HG02981 (cell line): ENCODE results near the gene PLEKHA8.
A peak's percentile ranks its signal among the peaks of the same experiment; 100 is the strongest.

Source experiments
- ATAC-seq: cut with Tn5 transposase; IDR thresholded peaks from one replicate; pipeline ENCODE4 v1.9.1; 2021; ENCODE audit warnings: mild to moderate bottlenecking, moderate library complexity; ENCODE audit not compliant: unreplicated experiment

The PLEKHA8 gene

DNA sequence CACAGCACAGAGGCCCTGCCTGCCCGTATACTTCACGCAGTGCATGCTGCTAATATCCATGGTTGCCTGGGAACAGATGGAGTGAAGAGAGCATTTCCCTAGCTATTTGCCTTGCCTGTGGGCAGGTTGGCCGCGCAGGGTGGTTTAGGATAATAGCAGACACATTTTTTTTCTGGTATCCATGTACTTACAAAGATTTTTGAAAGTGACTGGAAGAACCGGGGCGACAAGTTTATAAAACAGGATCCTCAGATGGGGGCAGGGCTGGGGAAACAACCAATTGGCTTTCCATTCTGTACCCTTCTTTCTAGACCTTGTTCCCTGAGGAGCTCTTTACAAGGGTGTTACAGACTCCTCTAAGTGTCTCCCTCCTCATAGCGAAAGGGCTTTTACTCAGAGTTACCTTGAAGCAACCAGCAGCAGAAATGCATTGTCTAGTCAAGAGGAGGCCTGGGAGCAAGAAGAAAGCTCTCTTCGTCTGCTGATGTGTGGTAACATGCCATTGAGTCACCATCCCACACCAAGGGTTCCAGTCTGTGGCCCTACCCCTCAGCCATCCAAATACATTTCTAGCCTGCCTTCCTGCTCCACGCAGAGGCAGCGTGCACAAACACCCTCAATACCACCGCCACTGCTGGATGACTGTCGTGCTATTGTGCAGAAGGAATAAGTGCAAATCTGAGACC is 138.1 kb downstream of the PLEKHA8 start:
- ATAC-seq = no peak

DNA sequence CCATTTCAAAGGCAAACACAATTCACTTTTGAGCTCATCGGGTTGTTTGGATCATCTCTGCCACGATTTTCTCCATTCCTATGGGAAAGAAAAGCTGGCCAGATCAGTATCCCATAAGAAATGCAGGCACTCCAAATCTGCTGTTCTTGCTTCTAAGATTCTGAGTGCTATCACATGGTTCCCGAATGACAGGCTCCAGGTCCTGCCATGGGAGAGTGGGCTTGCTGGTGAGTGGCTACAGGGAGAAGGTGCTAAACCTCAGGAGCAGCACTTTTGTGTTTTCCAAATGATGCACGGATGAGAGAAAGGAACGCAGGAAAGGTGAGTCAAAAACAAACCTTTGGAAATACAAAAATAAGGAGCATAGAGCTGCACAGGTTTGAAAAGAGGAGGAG is 138.6 kb downstream of the PLEKHA8 start:
- ATAC-seq = no peak

DNA sequence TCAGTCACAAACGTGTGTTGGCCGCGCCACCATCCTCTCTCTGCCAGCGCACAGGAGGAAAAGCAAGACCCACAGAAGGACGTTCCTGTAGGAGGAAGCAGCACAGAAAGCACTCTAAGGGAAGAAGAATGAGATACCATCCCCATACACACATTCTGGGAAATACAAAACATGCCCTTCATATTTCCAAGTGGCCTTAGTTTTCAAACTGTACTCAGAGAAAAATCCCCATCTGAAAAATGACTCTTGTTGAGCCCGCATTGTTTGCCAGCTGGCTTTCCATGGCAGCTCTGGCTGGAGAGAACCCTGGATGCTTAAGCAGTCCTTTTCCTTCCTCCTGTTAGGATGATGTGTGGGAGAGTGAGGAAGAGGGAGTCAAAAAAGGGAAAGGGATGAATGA is 139.7 kb downstream of the PLEKHA8 start:
- ATAC-seq = no peak

DNA sequence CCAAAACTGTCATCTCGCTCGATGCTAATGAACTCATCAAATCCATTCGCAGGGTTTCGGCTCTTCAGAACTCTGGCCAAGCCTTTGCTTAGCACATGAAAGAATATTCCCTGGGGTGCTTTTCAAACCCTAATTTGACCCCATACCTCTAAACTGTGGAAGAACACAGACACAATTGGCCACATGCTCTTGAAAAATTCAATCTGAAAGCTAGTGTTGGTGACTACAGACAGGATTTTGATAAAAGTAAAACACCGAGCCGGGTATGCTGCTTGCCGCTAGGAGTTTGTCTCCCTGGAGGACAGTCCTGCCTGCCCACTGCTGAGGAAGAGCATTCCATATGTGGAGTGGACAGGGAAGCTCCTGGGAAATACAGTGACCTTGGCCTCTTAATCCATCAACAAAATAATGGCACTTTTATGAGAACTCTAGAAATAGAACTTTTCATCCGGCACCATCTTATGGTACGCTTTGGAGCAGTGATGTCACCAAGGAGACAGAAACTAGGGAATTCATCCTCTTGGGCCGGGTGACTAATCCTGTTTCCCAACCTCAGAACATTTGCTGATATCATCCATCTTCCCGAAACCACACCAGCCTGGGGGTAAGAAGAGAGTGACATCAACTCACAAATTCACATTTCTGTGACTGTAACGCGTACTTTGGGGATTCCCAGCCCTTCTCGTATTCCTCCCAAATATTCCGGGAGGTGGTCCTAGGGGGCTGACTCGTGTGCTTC is 140.8 kb downstream of the PLEKHA8 start:
- ATAC-seq = no peak

DNA sequence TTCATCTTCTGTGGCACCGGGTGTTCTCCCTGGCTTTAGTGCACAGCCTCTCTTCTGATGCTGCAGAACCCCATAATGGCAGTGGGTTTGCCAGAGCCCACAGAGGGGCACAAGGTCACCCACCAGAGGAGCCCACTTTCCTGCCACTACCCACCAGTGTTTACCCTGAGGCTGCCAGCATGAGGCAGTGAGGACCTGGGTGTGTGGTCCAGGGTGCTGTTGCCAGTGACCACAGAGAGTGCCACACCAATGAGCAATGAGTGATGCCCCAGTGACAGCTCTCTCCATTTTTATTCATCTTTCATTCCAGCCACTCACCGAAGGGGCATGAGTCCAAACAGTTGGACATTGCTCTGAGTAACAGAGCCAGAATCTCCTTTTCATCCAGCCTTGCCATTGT is 141.4 kb downstream of the PLEKHA8 start:
- ATAC-seq = no peak

DNA sequence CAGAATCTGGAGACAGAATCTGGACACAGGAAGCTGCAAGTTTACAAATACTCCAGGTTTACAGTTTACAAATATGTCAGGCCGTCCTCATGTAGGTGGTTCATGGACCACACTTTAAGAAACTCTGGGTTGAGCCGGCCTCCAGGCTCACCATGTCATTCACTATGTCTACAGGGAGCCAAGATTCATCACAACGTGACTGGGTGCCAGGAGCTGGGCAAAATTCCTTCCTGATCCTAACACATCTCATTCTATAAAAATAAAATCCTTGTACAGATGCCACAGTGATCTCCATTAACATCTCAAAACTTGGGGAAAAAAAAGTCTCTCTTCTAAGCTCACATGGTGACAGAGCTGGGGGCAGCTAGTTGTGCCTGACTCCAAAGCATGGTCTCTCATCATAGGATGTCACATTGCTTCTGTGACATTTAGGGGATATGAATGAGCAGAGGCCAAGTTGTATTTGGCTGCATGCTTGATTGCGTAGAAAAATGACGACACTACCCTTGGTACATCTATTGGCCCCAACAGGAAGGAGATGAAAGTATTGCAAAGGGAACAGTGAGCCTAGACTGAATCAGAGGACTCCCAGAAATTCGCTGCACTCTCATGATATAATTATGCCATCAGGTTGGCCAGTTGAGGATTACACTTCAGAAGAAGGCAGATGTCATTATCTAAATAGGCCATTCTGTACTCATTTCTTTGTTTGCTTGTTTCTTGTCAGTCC is 142.4 kb downstream of the PLEKHA8 start:
- ATAC-seq = no peak

DNA sequence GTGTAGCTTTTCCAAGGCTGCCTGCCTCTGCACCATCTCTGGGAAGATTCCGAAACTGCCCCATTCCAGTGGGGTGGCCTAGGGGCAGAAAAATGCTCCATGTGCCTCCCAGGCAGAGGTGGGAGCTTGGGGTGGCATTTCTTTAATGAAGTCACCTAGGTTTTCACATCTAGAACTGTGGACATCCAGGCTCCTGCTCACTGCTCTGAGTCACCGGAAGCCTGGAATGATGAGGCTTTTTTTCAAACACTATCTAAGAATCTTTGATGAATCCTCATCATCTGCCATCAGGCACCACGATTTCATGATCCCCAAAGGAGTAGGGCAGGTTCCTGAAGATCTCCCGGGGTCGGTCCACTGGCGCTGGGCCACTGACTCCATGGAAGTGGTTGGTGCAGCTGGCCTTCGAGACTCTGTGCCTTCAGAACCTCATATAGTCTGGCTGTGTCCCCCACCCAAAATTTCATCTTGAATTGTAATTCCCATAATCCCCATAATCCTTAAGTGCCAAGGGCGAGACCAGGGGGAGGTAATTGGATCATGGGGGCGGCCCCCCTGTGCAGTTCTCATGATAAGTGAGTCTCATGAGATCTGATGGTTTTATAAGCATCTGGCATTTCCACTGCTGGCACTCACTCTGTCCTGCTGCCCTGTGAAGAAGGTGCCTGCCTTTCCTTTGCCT is 143.7 kb downstream of the PLEKHA8 start:
- no peak for ATAC-seq

DNA sequence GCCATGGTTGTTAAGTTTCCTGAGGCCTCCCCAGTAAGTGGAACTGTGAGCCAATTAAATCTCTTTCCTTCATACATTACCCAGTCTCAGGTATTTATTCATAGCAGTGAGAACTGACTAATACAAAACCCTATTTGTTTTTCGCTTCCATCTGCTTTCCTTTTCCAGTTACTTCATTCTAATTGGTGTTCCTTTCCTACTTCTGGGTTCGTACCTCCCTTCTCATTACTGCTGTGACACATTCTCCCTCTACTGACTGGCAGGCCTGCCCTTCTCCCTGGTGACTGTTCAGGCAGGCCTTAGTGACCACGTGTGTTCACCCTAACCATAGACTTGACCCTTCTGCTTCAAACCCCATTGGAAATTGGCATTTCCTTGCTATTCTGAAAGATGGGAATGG is 144.2 kb downstream of the PLEKHA8 start:
- ATAC-seq = no peak

DNA sequence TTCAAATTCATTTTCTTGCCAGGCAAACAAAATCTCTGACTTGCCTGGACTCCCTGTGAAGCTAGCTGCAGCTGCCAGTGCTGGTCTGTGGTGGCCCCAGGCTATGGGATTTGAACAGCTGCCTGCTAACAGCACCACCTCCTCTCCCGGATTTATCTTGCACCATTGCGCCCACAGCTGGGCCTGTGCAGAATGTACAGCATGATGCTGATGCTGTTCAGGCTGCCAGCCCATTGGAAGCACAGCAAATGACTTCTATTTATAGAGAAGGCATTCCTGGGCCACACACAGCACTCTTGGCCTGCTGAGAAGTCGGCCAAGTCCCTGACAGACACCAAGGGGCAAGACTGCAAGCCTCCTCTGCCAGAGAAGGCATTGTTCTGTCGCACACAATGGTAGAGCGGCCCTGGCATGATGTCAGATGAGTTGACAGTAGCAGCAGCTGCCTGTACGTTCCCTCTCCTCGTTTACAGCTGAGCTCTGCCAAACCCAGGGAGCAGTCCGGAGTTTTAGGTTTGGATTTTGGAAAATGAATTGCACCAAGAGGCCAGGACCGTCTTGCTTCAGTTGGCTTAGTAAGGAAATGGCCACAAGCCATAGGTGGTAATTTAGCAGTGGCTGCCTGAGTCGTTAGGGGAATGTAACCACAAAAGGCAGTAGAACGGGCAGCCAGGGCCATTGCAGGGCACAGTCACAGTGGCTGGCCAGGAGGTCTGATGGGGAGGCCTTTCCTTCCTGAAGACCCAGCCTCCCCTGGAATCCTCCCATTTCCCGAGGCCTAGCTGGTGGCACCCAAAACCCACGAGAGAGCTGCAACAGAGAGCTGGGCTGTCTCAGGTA is 145.1 kb downstream of the PLEKHA8 start:
- ATAC-seq = no peak

DNA sequence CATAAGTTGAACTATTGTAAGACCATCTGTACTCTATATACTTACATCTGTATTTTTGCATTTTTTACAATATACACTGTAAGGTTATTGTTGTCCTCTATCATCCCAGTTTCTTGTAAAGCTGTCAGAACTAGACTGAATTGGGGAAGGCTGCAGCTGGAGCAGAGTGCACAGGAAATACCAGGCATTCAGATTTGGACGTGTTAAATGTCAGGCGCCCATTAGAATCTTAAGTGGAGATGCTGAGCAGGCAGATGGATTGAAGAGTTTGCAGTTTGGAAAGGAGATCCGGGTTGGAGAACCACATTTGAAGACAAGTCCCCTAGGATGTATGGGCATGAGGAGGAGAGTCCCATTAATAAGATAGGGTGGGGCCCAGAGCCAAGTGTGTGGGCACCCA is 147.0 kb downstream of the PLEKHA8 start:
- ATAC-seq = no peak

DNA sequence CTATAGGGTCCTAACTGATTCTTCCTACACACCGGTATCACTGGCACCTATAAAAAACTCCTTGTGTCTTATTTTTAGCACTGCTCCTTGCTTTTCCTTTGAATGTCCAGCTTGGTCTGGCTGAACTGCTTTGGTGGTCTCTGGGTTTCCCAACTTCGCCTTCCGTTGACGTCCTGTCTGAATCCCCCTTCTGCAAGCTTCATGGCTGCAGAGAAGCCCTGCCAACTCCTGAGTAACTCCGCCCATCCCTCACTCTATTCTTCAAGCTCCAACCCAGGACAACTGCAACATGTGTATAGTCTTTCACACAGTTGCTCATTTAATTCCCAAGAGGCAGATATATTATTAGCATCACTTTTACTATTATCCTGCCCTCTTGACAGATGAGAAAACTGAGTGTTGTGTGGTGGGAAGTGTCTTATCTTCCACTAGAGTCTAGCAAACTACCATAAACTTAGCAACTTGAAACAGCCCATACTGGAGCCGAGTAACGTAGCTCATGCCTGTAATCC is 147.5 kb downstream of the PLEKHA8 start:
- no peak for ATAC-seq

DNA sequence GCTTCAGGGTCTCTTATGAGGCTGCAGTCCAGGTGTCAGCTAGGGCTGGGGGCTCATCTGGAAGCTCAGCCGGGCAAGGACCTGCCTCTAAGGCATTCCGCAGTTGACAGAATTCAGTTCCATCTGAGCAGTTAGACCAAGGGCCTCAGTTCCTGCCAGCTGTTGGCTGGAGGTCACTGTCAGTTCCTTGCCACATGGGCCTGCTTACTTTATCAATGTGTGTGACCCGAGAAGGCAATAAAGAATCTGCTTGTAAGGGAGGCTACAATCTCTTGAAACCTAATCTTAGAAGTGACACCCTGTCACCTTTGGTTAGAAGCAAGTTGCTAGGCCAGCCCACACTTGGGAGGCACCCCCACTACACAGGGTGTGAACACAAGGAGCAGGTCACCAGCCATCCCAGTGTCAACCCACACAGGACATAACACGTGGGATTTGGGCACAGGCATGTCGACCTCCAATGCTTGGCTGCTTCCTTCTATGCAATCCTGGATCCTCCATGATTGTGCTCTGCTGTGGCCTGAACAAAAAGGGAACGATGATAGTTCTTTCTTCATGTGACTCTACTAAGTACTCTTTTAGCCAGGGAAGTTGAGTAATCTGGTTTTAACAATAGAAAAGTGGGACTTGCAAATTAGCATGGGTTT is 148.4 kb downstream of the PLEKHA8 start:
- no peak for ATAC-seq

DNA sequence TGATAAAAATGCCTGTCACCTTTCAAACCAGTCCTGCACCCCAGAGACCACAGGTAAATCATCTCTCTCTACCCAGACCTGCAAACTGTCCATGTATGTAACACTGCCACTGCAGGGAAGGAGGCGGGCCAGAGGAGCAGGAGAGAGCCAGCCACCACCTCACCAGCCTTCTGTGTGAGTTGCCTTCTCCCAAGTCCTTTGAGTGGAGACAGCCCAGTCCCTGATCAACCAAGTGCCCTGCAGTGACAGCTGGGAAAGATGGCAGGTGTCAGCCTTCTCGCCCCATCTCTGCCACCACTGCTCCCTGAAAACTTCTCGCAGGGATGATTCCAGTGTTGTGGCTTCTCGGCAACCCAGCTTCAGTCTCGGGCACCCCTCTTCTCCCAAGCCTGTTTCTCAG is 149.0 kb downstream of the PLEKHA8 start:
- no peak for ATAC-seq

DNA sequence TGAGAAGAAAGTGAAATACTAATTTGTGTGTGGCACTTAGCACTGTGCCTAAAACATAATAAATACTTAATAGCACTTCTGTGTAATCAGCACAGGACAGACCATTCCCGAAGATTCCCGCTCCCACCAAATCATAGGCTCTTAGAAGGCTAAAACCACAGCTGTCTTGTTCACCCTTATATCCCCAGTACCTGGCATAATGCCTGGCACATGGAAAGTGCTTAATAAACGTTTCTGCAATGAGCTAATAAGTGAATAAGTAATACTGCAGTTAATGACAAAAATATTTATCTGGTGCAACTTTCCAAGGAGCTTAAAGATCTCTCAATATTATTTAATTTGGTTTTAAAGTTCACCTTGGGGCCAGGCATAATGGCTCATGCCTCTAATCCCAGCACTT is 149.8 kb downstream of the PLEKHA8 start:
- ATAC-seq = no peak

DNA sequence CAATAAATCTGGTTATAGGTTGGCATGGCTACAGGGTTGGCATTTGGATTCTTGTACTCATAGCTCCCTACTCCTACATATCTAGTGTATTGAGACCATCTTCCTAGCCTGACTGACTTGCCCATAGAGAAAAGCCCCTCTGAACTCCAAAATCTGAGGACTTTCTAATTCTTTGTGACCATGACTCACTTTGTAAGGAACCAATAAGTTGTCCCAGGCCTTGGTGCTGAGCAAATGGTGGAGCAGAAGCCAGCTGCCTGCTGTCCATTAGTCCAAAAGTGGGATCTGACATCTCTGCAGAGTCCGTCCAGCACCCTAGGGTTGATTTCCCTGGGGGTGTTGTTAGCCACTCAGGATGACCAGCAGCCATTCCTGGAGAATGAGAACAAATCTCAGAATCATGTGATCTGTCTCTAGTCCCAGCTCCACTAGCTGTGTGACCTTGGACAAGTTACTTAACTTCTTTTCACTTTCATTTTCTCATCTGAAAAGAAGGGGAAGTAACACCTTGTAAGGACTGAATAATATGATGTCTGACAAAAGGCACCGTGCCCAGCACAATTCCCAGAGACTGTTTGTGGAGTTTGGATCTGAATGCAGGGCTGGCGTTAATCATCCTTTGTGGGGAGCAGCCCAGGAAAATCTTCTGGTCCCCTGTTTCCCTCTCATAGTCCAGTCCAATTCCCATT is 150.7 kb downstream of the PLEKHA8 start:
- ATAC-seq = peak; percentile 83
